ENCODE measurements around the gene CD44. TPM values are rescaled to one million over a fixed set of nuclear protein-coding genes. Genes with fewer than 3 reads are reported as not detected.

Gene CD44
- total RNA-seq, 1 experiment from 2014 or later, result 6.1 TPM

GRCh38 chr11:35275786-35276170 is 136.8 kb downstream of the CD44 start:
- H3K79me2 ChIP-seq (ENCODE audit: insufficient read depth, low read length), result no peaks in the 10 kb centered on the region
- H3K79me1 ChIP-seq (ENCODE audit: insufficient read depth, low read depth, low read length, poor library complexity, severe bottlenecking), result no peaks in the 10 kb centered on the region
- DNase-seq, result no peak
- no CpG with 5 or more reads among the region's 1 CpG for WGBS (ENCODE audit: extremely low coverage, insufficient read length, low lambda C conversion rate)
- H4K91ac ChIP-seq (ENCODE audit: insufficient read length, low read depth, low read length), result no peak overlapping the region
- no peak overlapping the region for H2AK5ac ChIP-seq (ENCODE audit: insufficient read length, low read length)
- H3K4me2 ChIP-seq (ENCODE audit: insufficient read depth, insufficient read length, low read length), result no peak overlapping the region
- no peaks in the 10 kb centered on the region for H4K20me1 ChIP-seq (ENCODE audit: control insufficient read depth, insufficient read depth, insufficient read length)
- no peaks in the 10 kb centered on the region for H3K27me3 ChIP-seq (ENCODE audit: insufficient read depth, low read length)
- H2BK20ac ChIP-seq (ENCODE audit: low read depth, low read length, poor library complexity, severe bottlenecking), result no peak overlapping the region
- H2BK120ac ChIP-seq (ENCODE audit: low read depth, low read length, poor library complexity, severe bottlenecking), result no peak overlapping the region
- Mint-ChIP-seq H3K27ac (0 out of 7 replicates have a peak overlapping the region, but pooled peaks of 1 of the 3 experiments have one; percentile 60), H3K36me3 (ENCODE audit: insufficient read depth in 1 of 3, low read depth in 3 of 3) (no peaks in the 10 kb centered on the region; a peak in 1 of 7 replicates), H3K4me3 (no peak overlapping the region), H3K9me3 (no peaks in the 10 kb centered on the region), H3K4me1 (peaks cover 15 to 19% of the 10 kb centered on the region in 2 experiments), H3K27me3 (ENCODE audit: low read depth) (peaks cover 4% of the 10 kb centered on the region; the same call in 1 of the 2 replicates)
- no peak overlapping the region for H2BK12ac ChIP-seq (ENCODE audit: insufficient read length, low read depth, low read length)
- TF ChIP-seq, protein P1, sequence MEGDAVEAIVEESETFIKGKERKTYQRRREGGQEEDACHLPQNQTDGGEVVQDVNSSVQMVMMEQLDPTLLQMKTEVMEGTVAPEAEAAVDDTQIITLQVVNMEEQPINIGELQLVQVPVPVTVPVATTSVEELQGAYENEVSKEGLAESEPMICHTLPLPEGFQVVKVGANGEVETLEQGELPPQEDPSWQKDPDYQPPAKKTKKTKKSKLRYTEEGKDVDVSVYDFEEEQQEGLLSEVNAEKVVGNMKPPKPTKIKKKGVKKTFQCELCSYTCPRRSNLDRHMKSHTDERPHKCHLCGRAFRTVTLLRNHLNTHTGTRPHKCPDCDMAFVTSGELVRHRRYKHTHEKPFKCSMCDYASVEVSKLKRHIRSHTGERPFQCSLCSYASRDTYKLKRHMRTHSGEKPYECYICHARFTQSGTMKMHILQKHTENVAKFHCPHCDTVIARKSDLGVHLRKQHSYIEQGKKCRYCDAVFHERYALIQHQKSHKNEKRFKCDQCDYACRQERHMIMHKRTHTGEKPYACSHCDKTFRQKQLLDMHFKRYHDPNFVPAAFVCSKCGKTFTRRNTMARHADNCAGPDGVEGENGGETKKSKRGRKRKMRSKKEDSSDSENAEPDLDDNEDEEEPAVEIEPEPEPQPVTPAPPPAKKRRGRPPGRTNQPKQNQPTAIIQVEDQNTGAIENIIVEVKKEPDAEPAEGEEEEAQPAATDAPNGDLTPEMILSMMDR (conservative IDR thresholded peaks at IDR 0.05), result no peak
- no peak overlapping the region for H4K5ac ChIP-seq (ENCODE audit: insufficient read length, low read depth, low read length)
- H3K9ac ChIP-seq (ENCODE audit: extremely low read depth, insufficient read length, low read length), result no peak overlapping the region
- H3K4me1 ChIP-seq (ENCODE audit: insufficient read depth, low read length), result no peaks in the 10 kb centered on the region
- H3K14ac ChIP-seq (ENCODE audit: insufficient read depth, low read length), result no peak overlapping the region
- H3K56ac ChIP-seq (ENCODE audit: insufficient read length, low read depth, low read length), result no peak overlapping the region
- H2AFZ ChIP-seq (ENCODE audit: low read length), result no peak overlapping the region
- H3K9me3 ChIP-seq (ENCODE audit: control insufficient read depth, low read depth, low read length), result no peaks in the 10 kb centered on the region
- H4K8ac ChIP-seq (replicated peaks; ENCODE audit: insufficient read length, low read depth, low read length), result no peak overlapping the region
- H3K23ac ChIP-seq (ENCODE audit: insufficient read length, low read depth, low read length), result no peak overlapping the region
- no peak overlapping the region for H3T11ph ChIP-seq (ENCODE audit: low read length)
- H3K4ac ChIP-seq (ENCODE audit: low read depth, low read length), result no peak overlapping the region
- H2BK15ac ChIP-seq (ENCODE audit: low read depth, low read length), result no peak overlapping the region
- no peaks in the 10 kb centered on the region for H3K23me2 ChIP-seq (ENCODE audit: insufficient read length, low read depth, low read length, poor library complexity, severe bottlenecking)
- H2BK5ac ChIP-seq (ENCODE audit: insufficient read length, low read length), result no peak overlapping the region
- no peak overlapping the region for H3K18ac ChIP-seq (ENCODE audit: insufficient read length, low read depth, low read length)
- H3K27ac ChIP-seq (ENCODE audit: insufficient read length, low read depth, low read length), result no peak overlapping the region
